Cardiac muscle cell (in vitro differentiated cells and primary cell): ENCODE measurements around the gene EPB41L1. TPM values are rescaled to one million over a fixed set of nuclear protein-coding genes. Genes with fewer than 3 reads are reported as not detected.

ENCODE experiments used
- DNase-seq, 2 donors: peaks; one replicate each; pipeline versions ENCODE4 v3.0.0 to v3.0.0-alpha.2; 2010 to 2017; ENCODE audit warnings: low read depth in 1 of 2, low spot score in 1 of 2
- H3K27ac ChIP-seq: fragments of 200-600 bp; sonication (generic); 2 replicates; pipeline ENCODE4 v1.5.1; 2016
- H3K27me3 ChIP-seq: fragments of 200-600 bp; sonication (generic); 2 replicates; pipeline ENCODE4 v1.6.0; 2016; ENCODE audit warnings: control low read depth
- H3K36me3 ChIP-seq: fragments of 200-600 bp; sonication (generic); 2 replicates; pipeline ENCODE4 v1.5.1; 2016; ENCODE audit warnings: control low read depth
- H3K4me1 ChIP-seq: fragments of 200-600 bp; sonication (generic); 2 replicates; pipeline ENCODE4 v1.8.1; 2017; ENCODE audit warnings: low read depth, mild to moderate bottlenecking, mixed run types
- H3K4me3 ChIP-seq: fragments of 200-600 bp; sonication (generic); 2 replicates; pipeline ENCODE4 v1.5.1; 2016; ENCODE audit warnings: mild to moderate bottlenecking
- H3K9me3 ChIP-seq: fragments of 200-600 bp; sonication (generic); 2 replicates; pipeline ENCODE4 v1.5.1; 2017; ENCODE audit warnings: low read depth, mild to moderate bottlenecking, control low read depth
- CTCF ChIP-seq: IDR thresholded peaks from 2 replicates; pipeline ENCODE4 v1.5.1; 2012; ENCODE audit warnings: low read depth, mild to moderate bottlenecking, low read length
- polyA plus RNA-seq: library from polyadenylated mRNA; unstranded; fragments of >200 nt; fragmentation: Nextera tagmentation; extraction: Ambion mirVana; gene quantifications from 2 replicates; pipeline ENCODE4 v1.2.1, GENCODE V29; 2016
- total RNA-seq: library from RNA; depleted of rRNA; stranded (reverse); fragments of >200 nt; gene quantifications from 2 replicates; pipeline ENCODE4 v1.2.3, GENCODE V29; 2016

Gene EPB41L1
- total and polyA plus RNA-seq, 2 experiments from 2014 or later, result 34.3 to 83.5 TPM

- Histone ChIP-seq H3K27ac (no peak overlapping the region), H3K9me3 (no peaks in the 10 kb centered on the region), H3K4me3 (no peak overlapping the region), H3K36me3 (no peaks in the 10 kb centered on the region), H3K4me1 (no peaks in the 10 kb centered on the region), H3K27me3 (no peaks in the 10 kb centered on the region)
- no peak for DNase-seq
- TF ChIP-seq CTCF, result no peak
Measured at GRCh38 chr20:36271639-36272546, 117.4 kb downstream of the EPB41L1 start.

DNA sequence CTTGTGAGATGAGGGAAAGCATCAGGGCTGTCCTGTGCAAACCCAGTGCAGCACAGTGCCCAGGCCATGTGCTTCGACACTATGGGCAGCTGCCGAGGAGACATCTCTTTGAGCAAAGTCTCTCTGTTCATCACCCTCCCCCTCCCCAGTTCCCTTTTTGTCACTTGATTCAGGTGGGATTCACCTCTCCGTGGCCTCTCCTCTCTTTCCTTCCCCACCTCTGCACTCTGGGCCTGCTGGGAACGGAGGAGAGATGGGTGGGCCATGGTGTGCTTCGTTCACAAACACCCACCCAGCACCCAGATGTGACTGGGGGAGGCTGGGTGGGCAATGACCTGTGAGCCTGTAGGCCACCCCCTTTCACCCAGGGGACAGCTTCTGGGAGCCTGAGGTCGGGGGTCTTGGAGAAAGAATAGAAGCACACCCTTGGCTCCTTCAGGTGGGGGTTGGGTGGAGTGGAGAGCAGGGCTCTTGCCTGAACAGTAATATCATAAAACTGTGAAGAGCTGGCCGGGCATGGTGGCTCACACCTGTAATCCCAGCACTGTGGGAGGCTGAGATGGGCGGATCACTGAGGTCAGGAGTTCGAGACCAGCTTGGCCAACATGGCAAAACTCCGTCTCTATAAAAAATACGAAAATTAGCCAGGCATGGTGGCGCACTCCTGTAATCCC lies 118.1 kb downstream of the EPB41L1 start:
- no peaks in the 10 kb centered on the region for H3K27me3 ChIP-seq
- H3K4me3 ChIP-seq, result no peak overlapping the region
- H3K4me1 ChIP-seq, result no peaks in the 10 kb centered on the region
- H3K36me3 ChIP-seq, result no peaks in the 10 kb centered on the region
- H3K9me3 ChIP-seq, result no peaks in the 10 kb centered on the region
- DNase-seq, result no peak
- no peak for TF ChIP-seq CTCF
- no peak overlapping the region for H3K27ac ChIP-seq

- Histone ChIP-seq H3K4me1 (no peaks in the 10 kb centered on the region), H3K4me3 (no peak overlapping the region), H3K27ac (no peak overlapping the region), H3K36me3 (no peaks in the 10 kb centered on the region), H3K9me3 (no peaks in the 10 kb centered on the region), H3K27me3 (no peaks in the 10 kb centered on the region)
- DNase-seq, result peak in 1 of 2 donors; percentile 28
- TF ChIP-seq CTCF, result peak; percentile 35
Measured at GRCh38 chr20:36273414-36274180, 119.1 kb downstream of the EPB41L1 start.

DNA sequence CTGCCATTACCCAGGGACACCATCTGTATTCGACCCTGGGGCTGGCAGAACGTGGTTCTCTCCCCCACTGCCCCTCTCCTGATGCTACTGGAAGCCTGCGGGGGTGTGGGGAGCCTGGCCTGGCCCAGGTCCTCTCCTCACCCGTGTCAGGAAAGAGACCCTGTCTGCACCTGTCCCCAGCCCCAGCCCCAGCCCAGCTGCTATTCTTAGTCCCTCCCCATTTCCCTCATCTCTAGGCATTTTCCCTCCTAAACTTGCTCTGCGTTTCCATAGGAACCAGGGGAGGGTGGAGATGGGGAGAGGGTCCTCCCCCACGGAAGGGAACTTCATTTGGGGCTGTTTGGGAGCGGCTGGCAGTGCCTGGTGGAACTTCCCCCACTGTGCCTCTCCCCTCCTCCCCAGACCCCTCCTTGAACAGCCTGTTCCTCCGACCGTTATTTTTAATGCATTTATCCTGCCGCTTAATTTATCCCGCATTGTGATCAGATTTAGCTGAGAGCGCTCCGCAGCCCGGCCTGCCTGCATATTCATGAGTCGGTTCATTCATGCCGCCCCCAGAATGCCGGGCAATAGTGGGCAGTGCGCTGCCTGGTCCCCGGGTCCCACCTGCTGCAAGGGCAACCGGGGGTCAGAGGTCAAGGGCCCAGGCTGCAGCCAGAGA lies 119.8 kb downstream of the EPB41L1 start:
- H3K27ac ChIP-seq, result no peak overlapping the region
- TF ChIP-seq CTCF, result no peak
- H3K4me1 ChIP-seq, result no peaks in the 10 kb centered on the region
- DNase-seq, result no peak
- no peaks in the 10 kb centered on the region for H3K9me3 ChIP-seq
- H3K27me3 ChIP-seq, result no peaks in the 10 kb centered on the region
- no peak overlapping the region for H3K4me3 ChIP-seq
- H3K36me3 ChIP-seq, result no peaks in the 10 kb centered on the region

DNA sequence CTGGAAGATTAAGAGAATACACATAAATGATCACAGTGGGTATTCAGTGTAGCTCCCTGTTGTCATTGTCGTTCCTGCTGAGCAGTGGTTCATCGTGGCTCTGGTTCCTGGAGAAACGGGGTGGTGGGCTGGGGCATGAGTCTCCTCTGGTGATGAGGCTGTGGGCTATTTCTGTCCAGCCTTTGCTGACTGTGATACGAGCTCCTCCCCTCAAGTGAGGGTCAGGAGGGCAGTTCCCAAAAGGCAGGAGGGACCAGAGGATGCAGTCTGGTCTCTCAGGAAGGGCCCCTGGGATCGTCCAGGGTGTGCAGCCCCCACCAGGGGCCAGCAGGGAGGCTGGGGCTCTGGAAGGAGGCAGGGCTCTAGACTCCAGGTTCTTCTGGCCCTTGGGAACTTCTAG lies 120.5 kb downstream of the EPB41L1 start:
- no peak for DNase-seq
- H3K4me1 ChIP-seq, result no peaks in the 10 kb centered on the region
- no peak for TF ChIP-seq CTCF

More for the DNA sequence above, 120.5 kb downstream of the EPB41L1 start:
- no peak overlapping the region for H3K27ac ChIP-seq
- no peaks in the 10 kb centered on the region for H3K9me3 ChIP-seq
- no peak overlapping the region for H3K4me3 ChIP-seq
- no peaks in the 10 kb centered on the region for H3K36me3 ChIP-seq
- no peaks in the 10 kb centered on the region for H3K27me3 ChIP-seq
